ENCODE results near the gene NOVA2.

NOVA2 gene

GRCh38 chr19:45902651-45903625, 70.7 kb downstream of the NOVA2 start:
- H3K4me3 ChIP-seq (ENCODE audit: low read depth, low read length) = peak overlapping the region; percentile 80
- TF ChIP-seq, protein P1, sequence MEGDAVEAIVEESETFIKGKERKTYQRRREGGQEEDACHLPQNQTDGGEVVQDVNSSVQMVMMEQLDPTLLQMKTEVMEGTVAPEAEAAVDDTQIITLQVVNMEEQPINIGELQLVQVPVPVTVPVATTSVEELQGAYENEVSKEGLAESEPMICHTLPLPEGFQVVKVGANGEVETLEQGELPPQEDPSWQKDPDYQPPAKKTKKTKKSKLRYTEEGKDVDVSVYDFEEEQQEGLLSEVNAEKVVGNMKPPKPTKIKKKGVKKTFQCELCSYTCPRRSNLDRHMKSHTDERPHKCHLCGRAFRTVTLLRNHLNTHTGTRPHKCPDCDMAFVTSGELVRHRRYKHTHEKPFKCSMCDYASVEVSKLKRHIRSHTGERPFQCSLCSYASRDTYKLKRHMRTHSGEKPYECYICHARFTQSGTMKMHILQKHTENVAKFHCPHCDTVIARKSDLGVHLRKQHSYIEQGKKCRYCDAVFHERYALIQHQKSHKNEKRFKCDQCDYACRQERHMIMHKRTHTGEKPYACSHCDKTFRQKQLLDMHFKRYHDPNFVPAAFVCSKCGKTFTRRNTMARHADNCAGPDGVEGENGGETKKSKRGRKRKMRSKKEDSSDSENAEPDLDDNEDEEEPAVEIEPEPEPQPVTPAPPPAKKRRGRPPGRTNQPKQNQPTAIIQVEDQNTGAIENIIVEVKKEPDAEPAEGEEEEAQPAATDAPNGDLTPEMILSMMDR (conservative IDR thresholded peaks at IDR 0.05; ENCODE audit: low read depth, low read length) = no peak
- peak; percentile 98 for DNase-seq (ENCODE audit: low read depth)

- no peak for DNase-seq (ENCODE audit: low read depth)
- peak within 1 kb of the TSS; percentile 80 for H3K4me3 ChIP-seq (ENCODE audit: low read depth, low read length)
These were observed 71.6 kb downstream of the NOVA2 start, which contains the start of gene MYPOP for GRCh38 chr19:45901912-45902650. MYPOP (minus strand) TSS chr19:45902613; CDS start chr19:45901773, 840 bp downstream.

GRCh38 chr19:45901432-45901911, 72.2 kb downstream of the NOVA2 start:
- DNase-seq (ENCODE audit: low read depth) = peak; percentile 57
- H3K4me3 ChIP-seq (ENCODE audit: low read depth, low read length) = peak overlapping the region; percentile 80
- TF ChIP-seq, protein P1 (conservative IDR thresholded peaks at IDR 0.05; ENCODE audit: low read depth, low read length) = no peak

More at GRCh38 chr19:45901912-45902650, 71.6 kb downstream of the NOVA2 start, which contains the start of gene MYPOP:
- TF ChIP-seq, protein P1 (conservative IDR thresholded peaks at IDR 0.05; ENCODE audit: low read depth, low read length) = peak; percentile 7

- peak overlapping the region; percentile 80 for H3K4me3 ChIP-seq (ENCODE audit: low read depth, low read length)
- TF ChIP-seq, protein P1 (conservative IDR thresholded peaks at IDR 0.05; ENCODE audit: low read depth, low read length) = no peak
- no peak for DNase-seq (ENCODE audit: low read depth)
These were observed 72.8 kb downstream of the NOVA2 start for GRCh38 chr19:45900738-45901431.

GRCh38 chr19:45899919-45900589, 73.6 kb downstream of the NOVA2 start:
- TF ChIP-seq, protein P1 (conservative IDR thresholded peaks at IDR 0.05; ENCODE audit: low read depth, low read length) = no peak
- DNase-seq (ENCODE audit: low read depth) = no peak
- no peak overlapping the region for H3K4me3 ChIP-seq (ENCODE audit: low read depth, low read length)

- no peak for DNase-seq (ENCODE audit: low read depth)
- TF ChIP-seq, protein P1 (conservative IDR thresholded peaks at IDR 0.05; ENCODE audit: low read depth, low read length) = no peak
- no peak overlapping the region for H3K4me3 ChIP-seq (ENCODE audit: low read depth, low read length)
These were observed 74.4 kb downstream of the NOVA2 start for GRCh38 chr19:45899253-45899652.
